Tibial artery (tissue), 4 donors: Measurements from ENCODE around the gene DENND6B.
A peak's percentile ranks its signal among the peaks of the same experiment; 100 is the strongest.
"Not testable (repeated sequence)": the region's sequence is repeated elsewhere in the genome, so short reads cannot be mapped to it uniquely, and the experiment has no call there.

Source experiments
- DNase-seq, 2 donors: peaks; one replicate each; pipeline ENCODE4 v3.0.0-alpha.2; 2019
- H3K27ac ChIP-seq, 2 donors: fragments of 200-600 bp; sonication (generic) in 1 of 2; 1 replicate in 1 of 2; 2 replicates in 1 of 2; pipeline ENCODE4 v1.5.1; 2018 to 2019; ENCODE audit warnings: mild to moderate bottlenecking in 1 of 2
- H3K27me3 ChIP-seq, 2 donors: fragments of 200-600 bp; sonication (generic) in 1 of 2; one replicate each; pipeline versions ENCODE4 v1.5.1 to v1.6.0; 2016 to 2019
- H3K36me3 ChIP-seq, 3 donors: fragments of 200-600 bp; sonication (generic) in 2 of 3; one replicate each; pipeline ENCODE4 v1.5.1; 2016 to 2019; ENCODE audit warnings: mild to moderate bottlenecking in 2 of 3
- H3K4me1 ChIP-seq, 4 donors: fragments of 200-600 bp; sonication (generic) in 2 of 4; 1 replicate in 3 of 4; 2 replicates in 1 of 4; pipeline ENCODE4 v1.5.1; 2016 to 2019
- H3K4me3 ChIP-seq, 2 donors: fragments of 200-600 bp; sonication (generic) in 1 of 2; 1 replicate in 1 of 2; 2 replicates in 1 of 2; pipeline ENCODE4 v1.5.1; 2018 to 2019; ENCODE audit warnings: mild to moderate bottlenecking in 2 of 2
- H3K9me3 ChIP-seq, 3 donors: fragments of 200-600 bp; sonication (generic) in 1 of 3; one replicate each; pipeline ENCODE4 v1.5.1; 2016 to 2019
- intact Hi-C: fragments of 100-400 bp; cut with DNase I; formaldehyde crosslinking; loops from one replicate; pipeline ENCODE4 v1.15.0; 2023; ENCODE audit warnings: low total_unique reads
- TF ChIP-seq, protein P1 (sequence below), 2 experiments: fragments of 200-600 bp in 1 of 2; fragments of 450-650 bp in 1 of 2; IDR thresholded peaks; one replicate each; pipeline ENCODE4 v1.5.1; 2017 to 2019; ENCODE audit warnings: antibody characterized with exemption in 2 of 2, mild to moderate bottlenecking in 1 of 2, moderate library complexity in 1 of 2

DENND6B gene

DNA sequence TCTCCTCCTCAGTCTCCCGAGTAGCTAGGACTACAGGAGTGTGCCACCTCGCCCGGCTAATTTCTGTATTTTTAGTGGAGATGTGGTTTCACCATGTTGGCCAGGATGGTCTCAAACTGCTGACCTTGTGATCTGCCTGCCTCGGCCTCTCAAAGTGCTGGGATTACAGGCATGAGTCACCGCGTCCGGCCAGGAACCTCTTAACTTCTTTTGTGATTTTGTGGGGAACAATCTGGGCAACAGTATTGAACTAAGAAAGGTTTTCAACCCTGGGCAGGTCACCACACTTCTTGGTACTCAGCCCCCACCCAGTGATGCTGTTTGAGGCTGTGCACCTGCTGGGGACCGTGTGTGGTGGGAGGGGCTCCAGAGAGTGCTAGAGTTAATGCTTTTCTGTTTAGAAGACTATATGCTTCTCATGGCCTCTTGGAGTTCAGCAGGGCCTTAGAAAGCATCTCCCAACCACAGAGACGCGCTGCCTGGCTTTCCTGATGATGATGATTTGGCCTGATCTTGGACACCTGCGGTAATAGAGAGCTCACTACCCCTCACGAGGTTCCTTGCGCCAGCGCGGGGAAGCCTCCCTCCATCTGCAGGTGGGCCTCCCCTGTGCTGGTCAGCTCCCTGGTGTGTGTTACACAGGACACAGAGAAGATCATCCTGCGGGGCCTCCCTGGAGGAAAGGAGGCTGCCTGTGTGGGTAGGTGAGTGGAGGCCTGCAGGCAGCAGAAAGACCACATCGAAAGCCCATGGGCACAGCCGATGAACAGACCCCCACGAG, 1.2 kb downstream of the DENND6B start:
- peak overlapping the region in 1 of 2 donors; percentile 69 for H3K4me3 ChIP-seq
- no peaks in the 10 kb centered on the region for H3K27me3 ChIP-seq
- peaks cover 0 to 12% (median 7%) of the 10 kb centered on the region in 4 donors for H3K4me1 ChIP-seq
- DNase-seq: no peak
- H3K36me3 ChIP-seq: no peaks in the 10 kb centered on the region
- H3K9me3 ChIP-seq: no peaks in the 10 kb centered on the region
- intact Hi-C loops: loop anchor here (2.0 kb wide), 2 partner anchors 17 to 49 kb away; partner anchors contain the start of gene PPP6R2
- TF ChIP-seq, protein P1, sequence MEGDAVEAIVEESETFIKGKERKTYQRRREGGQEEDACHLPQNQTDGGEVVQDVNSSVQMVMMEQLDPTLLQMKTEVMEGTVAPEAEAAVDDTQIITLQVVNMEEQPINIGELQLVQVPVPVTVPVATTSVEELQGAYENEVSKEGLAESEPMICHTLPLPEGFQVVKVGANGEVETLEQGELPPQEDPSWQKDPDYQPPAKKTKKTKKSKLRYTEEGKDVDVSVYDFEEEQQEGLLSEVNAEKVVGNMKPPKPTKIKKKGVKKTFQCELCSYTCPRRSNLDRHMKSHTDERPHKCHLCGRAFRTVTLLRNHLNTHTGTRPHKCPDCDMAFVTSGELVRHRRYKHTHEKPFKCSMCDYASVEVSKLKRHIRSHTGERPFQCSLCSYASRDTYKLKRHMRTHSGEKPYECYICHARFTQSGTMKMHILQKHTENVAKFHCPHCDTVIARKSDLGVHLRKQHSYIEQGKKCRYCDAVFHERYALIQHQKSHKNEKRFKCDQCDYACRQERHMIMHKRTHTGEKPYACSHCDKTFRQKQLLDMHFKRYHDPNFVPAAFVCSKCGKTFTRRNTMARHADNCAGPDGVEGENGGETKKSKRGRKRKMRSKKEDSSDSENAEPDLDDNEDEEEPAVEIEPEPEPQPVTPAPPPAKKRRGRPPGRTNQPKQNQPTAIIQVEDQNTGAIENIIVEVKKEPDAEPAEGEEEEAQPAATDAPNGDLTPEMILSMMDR (IDR thresholded peaks at IDR 0.05): no peak
- H3K27ac ChIP-seq: no peak overlapping the region

DNA sequence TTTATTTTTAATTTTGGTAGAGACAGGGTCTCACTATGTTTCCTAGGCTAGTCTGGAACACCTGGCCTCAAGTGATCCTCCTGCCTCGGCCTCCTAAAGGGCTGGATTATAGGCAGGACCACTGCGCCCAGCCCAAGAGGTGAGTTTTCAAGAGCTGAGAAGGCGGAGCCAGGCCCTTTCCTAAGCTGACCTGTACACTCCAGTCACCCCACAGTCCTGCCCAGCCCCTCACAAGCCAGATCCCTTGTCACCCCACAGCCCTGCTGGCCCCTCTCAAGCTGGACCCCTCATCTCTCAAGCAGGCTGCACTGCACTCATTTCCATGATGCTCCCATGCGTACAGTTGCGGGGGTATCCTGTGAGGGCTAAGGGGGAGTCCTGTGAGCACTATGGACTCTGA, 2.9 kb downstream of the DENND6B start:
- DNase-seq: no peak
- H3K27ac ChIP-seq: no peak overlapping the region
- H3K4me3 ChIP-seq: no peak overlapping the region
- H3K4me1 ChIP-seq: peaks cover 0 to 12% (median 7%) of the 10 kb centered on the region in 4 donors
- no peaks in the 10 kb centered on the region for H3K36me3 ChIP-seq
- TF ChIP-seq, protein P1 (IDR thresholded peaks at IDR 0.05): no peak
- intact Hi-C loops: no loop called here
- no peaks in the 10 kb centered on the region for H3K9me3 ChIP-seq
- no peaks in the 10 kb centered on the region for H3K27me3 ChIP-seq

DNA sequence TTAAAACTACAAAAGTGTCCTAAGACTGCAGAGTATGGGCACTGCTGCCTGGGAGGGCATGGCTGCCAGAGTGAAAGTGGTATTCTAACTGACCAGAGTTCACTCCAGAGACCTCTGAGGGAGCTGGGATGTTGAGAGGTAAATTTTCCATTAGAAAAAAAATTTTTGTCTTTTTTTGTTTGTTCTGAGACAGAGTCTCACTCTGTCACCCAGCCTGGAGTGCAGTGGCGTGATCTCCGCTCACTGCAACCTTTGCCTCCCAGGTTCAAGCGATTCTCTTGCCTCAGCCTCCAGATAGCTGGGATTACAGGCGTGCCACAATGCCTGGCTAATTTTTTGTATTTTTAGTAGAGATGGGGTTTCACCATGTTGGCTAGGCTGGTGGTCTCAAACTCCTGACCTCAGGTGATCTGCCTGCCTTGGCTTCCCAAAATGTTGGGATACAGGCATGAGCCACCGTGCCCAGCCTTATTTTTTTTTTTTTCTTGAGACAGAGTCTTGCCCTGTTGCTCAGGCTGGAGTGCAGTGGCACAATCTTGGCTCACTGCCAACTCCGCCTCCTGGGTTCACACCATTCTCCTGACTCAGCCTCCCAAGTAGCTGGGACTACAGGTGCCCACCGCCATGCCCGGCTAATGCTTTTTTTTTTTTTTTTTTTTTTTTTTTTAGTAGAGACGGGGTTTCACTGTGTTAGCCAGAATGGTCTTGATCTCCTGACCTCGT, 4.3 kb downstream of the DENND6B start:
- intact Hi-C loops, H3K4me1 ChIP-seq, H3K4me3 ChIP-seq, DNase-seq, H3K36me3 ChIP-seq, H3K27ac ChIP-seq, H3K9me3 ChIP-seq, H3K27me3 ChIP-seq: not testable (repeated sequence)

DNA sequence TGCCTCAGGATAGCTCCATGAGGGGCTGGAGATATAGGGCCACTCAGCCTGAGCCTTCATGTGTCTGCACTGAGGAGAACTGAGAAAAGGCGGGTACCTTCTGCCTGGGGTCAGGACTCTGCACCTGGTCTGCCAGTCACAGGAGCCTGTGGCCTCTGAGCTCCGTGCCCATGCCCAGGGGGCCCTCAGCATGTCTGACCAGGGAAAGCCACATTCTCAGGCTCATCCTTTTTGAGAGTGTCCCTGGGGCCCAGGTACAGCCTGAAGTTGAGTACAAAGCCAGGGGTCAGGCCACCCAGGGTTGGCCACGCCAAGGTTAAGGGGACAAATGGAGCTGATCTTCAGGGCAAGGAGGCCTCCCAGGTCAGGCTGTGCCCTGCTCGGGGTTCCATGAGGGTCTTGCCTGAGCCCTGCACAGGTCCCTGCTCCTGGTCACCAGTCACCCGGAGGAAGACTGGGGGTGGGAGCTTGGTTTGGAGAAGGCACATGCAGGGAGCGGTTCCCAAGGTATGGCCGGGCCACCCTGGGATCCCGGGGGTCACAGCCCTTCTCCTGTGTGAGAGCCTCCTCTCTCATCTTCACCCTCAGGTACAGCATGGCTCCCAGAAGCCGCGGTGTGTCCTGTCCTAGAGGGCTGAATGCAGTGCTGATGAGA, 6.0 kb downstream of the DENND6B start:
- Histone ChIP-seq H3K9me3 (no peaks in the 10 kb centered on the region), H3K27ac (no peak overlapping the region), H3K4me3 (no peak overlapping the region), H3K4me1 (peaks cover 0 to under 1% (median 0%) of the 10 kb centered on the region in 4 donors), H3K36me3 (no peaks in the 10 kb centered on the region), H3K27me3 (no peaks in the 10 kb centered on the region)
- TF ChIP-seq, protein P1 (IDR thresholded peaks at IDR 0.05): no peak
- intact Hi-C loops: no loop called here
- DNase-seq: no peak

DNA sequence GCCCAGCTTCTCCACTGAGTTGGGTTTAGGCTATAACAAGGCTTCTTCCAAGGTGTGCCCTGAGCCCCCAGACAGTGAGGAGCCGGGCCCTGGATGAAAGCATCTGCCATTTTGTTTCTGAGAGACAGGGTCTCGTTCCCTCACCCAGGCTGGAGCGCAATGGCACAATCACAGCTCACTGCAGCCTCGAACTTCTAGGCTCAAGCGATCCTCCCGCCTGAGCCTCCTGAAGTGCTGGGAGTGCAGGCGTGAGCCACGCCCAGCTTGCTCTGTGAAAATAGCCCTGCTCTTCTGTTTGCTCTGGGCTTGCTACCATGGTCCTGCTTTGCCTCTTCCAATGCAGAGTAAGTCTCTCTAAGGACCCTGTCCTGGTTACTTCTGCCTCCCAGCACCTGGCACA, 6.7 kb downstream of the DENND6B start:
- TF ChIP-seq, protein P1 (IDR thresholded peaks at IDR 0.05): no peak
- intact Hi-C loops: no loop called here

More for the DNA sequence above, 6.7 kb downstream of the DENND6B start:
- Histone ChIP-seq H3K27ac (no peak overlapping the region), H3K4me3 (no peak overlapping the region), H3K27me3 (no peaks in the 10 kb centered on the region), H3K36me3 (no peaks in the 10 kb centered on the region), H3K4me1 (no peaks in the 10 kb centered on the region), H3K9me3 (no peaks in the 10 kb centered on the region)
- no peak for DNase-seq
